MG63 (cell line): Measurements from ENCODE around the gene CHN2. TPM values are rescaled to one million over a fixed set of nuclear protein-coding genes. Genes with fewer than 3 reads are reported as not detected.

Experiments
- DNase-seq: peaks from one replicate; pipeline ENCODE4 v3.0.0-alpha.2; 2020
- H3K27me3 ChIP-seq: fragments of 250-450 bp; sonication (Bioruptor Pico); 2 replicates; pipeline ENCODE4 v1.5.1; 2020; ENCODE audit warnings: mild to moderate bottlenecking, moderate library complexity
- H3K36me3 ChIP-seq: fragments of 250-450 bp; sonication (Bioruptor Pico); 2 replicates; pipeline ENCODE4 v1.5.1; 2020; ENCODE audit warnings: mild to moderate bottlenecking, moderate library complexity
- H3K4me3 ChIP-seq: fragments of 250-450 bp; sonication (Bioruptor Pico); 2 replicates; pipeline ENCODE4 v1.5.1; 2020; ENCODE audit warnings: mild to moderate bottlenecking, moderate library complexity
- H3K9me3 ChIP-seq: fragments of 250-450 bp; sonication (Bioruptor Pico); 2 replicates; pipeline ENCODE4 v1.5.1; 2020; ENCODE audit warnings: mild to moderate bottlenecking, moderate library complexity
- total RNA-seq: library from RNA; depleted of rRNA; stranded (reverse); fragments of >200 nt; shearing (Covaris generic); gene quantifications from 2 replicates; pipeline ENCODE4 v1.2.3, GENCODE V29; 2014; ENCODE audit warnings: low replicate concordance

The CHN2 gene
- total RNA-seq, 1 experiment from 2014 or later = 3.7 TPM

DNA sequence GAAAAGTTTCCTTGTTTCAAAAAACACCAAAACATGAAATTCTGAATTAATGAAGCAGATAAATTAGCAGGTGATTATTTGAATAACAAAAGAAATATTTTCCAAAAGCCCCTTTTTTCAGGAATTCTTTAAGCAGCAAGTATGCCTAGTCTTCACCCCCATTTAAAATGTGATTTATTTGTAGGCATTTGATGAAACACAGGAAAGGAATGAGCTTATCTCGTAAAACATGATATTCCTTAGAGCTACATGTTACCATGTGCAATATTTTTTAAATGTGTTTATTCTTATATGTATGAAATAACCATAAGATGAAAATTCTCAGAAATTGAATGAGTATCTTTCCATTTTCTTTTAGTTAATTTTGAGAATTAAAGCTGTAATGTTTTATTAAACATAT, 106.1 kb downstream of the CHN2 start:
- no peak for DNase-seq
- Histone ChIP-seq H3K27me3 (no peaks in the 10 kb centered on the region), H3K36me3 (no peaks in the 10 kb centered on the region), H3K9me3 (no peaks in the 10 kb centered on the region; the same call in 1 of the 2 replicates), H3K4me3 (no peak overlapping the region)

DNA sequence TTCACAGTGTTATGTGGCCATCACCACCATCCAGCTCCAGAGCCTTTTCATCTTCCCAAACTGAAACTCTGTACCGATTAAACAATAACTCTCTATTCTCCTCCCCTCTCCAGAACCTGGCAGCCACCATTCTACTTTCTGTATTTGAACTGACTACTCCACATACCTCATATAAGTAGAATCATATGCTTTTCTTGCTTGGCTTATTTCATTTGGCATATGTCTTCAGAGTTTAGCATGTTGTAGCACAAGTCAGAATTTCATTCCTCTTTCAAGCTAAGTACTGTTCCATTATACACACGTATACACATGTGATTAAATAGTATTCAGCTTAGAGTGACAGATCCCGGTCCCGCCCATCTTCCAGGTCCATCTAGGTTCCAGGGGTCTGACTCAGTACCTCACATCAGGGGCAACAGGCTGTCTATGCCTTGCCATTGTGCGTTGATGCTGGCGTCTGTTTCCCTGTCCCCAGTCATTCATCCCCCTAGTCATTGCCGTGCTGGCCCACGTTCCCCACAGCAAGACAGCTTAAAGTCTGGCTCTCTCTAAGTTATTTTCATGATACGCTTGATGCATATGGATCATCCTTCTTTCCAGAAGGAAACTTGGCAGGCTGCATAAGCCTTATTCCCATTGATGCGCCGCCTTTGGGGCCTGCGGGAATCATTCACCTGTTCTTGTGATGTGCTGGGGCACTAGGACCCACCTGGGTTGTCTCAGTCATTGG, 108.3 kb downstream of the CHN2 start:
- no peaks in the 10 kb centered on the region; the same call in 1 of the 2 replicates for H3K9me3 ChIP-seq
- no peak overlapping the region for H3K4me3 ChIP-seq
- H3K36me3 ChIP-seq = no peaks in the 10 kb centered on the region
- H3K27me3 ChIP-seq = no peaks in the 10 kb centered on the region
- no peak for DNase-seq

DNA sequence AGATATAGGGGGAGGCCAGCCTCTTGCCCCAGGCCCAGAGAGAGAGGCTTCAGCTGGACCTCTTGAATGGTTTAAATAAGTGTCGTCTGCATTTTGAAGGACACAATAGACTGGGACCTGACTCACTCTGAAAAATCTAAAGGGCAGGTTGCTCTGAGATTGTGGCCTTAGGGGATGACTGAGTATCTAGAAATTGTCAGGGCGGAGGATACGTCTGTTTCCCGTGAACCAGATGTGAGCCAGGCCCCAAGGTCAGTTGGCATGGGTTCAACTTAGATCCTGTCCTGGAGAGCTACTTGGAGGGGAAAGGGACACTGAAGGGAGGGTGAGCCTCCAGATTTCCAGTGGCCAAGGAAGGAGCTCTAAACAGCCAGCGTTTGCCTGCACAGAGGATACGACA, 110.2 kb downstream of the CHN2 start:
- H3K27me3 ChIP-seq = no peaks in the 10 kb centered on the region
- H3K9me3 ChIP-seq = no peaks in the 10 kb centered on the region; the same call in 1 of the 2 replicates
- no peaks in the 10 kb centered on the region for H3K36me3 ChIP-seq
- no peak overlapping the region for H3K4me3 ChIP-seq
- no peak for DNase-seq

DNA sequence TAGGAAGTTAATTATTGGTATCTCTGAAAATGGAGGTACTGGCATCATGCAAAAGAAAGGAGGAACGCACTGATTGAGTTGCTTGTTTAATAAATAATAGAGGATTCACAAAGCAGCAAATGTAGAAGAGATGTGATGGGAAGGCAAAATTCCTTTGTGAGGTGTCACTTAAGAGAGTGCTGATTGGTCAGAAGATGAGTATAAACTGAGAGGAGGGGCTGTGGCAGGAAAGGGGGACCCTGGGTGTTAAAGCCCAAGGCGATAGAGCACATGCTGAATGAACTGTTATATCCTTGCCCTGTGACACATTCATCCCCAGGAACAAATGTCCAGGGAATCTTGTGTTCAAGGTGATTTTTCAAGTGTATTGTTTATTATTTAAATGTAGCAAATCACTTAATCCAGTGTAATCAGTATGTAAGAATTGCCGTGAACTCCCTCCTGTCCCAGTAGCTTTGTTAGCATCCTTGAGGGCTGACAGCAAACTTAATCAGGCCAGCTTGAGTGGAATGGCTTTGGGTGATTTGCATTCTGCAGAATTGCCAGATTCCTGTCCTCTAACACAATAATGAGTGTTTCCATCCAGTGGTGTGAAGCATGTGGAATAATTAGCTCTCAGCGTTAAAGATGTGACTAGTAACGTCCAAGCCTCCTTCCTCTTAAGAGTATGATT, 111.9 kb downstream of the CHN2 start:
- Histone ChIP-seq H3K36me3 (no peaks in the 10 kb centered on the region), H3K27me3 (0 out of 2 replicates have a peak, but pooled peaks cover 2% of the 10 kb centered on the region), H3K4me3 (no peak overlapping the region), H3K9me3 (no peaks in the 10 kb centered on the region; the same call in 1 of the 2 replicates)
- DNase-seq = no peak

DNA sequence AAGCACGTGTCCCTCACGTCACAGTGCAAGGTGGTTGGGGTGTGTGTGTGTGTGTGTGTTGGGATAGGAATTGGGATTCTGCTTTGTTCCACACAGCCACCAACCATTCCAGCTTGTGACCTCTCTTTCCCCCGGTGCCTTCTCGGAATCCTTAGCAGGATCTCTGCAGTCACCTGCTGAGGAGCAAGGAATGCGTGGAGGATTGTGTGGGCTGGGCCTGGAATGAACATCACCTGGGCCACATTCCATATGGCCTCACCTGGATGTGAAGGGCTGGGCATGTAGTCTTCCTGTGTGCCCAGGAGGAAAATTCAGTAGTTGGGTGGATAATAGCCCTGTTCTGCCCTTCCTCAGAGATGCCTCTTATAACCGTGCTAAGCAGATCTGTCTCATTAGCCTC, 113.8 kb downstream of the CHN2 start:
- 0 out of 2 replicates have a peak, but pooled peaks cover 2% of the 10 kb centered on the region for H3K27me3 ChIP-seq
- no peak overlapping the region for H3K4me3 ChIP-seq
- no peak for DNase-seq
- H3K9me3 ChIP-seq = no peaks in the 10 kb centered on the region; the same call in 1 of the 2 replicates
- H3K36me3 ChIP-seq = no peaks in the 10 kb centered on the region

DNA sequence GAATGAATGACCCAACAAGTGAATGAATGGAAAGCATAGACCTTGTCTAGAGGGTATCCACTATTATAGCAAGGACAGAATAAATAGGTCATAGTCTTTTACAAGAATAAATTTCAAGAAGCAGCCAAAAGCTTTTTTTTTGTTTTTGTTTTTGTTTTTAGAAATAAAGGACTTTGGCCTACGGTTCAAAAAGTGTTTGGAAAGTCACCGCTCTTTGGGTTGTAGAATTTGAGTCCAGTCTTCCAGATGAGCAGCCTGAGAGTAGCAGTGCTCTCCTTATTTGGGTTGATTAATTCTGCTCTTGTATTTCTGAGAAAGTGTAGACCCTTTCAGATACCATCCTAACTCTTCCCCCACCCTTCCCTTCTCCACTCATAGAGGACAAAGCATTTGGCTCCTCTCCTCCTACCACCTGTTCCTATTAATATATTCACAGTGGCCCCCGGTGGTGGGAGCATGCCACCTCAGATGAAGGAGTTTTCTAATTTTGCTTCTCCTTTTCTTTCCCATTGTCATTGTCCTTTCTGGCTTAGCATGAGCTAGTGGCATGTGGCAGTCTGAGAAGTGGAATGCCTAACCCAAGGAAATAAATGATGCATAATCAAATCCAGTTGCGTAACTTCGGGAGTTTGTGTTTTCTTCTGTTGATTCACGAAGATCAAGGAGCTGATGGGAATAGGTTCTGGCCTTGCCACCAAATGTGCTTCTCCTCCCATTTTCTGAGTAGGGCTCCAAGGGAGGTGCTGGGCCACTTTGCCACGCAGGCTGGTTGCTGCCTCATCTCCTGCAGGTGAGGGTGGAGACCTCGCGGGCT, 114.7 kb downstream of the CHN2 start:
- Histone ChIP-seq H3K4me3 (no peak overlapping the region), H3K27me3 (0 out of 2 replicates have a peak, but pooled peaks cover 2% of the 10 kb centered on the region), H3K9me3 (no peaks in the 10 kb centered on the region; the same call in 1 of the 2 replicates), H3K36me3 (no peaks in the 10 kb centered on the region)
- DNase-seq = no peak

DNA sequence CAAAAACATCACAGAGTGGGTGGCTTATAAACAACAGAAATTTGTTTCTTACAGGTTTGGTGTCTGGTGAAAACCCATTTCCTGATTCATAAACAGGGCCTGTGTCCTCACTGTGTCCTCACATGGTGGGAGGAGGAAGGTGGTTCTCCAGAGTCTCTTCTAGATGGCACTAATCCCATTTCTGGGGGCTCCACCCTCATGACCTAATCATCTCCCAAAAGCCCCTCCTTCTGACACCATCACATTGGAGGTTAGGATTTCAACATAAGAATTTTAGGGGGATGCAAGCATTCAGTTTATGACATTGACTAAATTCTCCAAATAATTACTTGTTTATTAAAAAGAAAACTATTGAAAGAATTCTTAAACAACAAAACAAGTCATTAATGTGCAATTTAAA, 116.0 kb downstream of the CHN2 start:
- DNase-seq = no peak
- no peak overlapping the region for H3K4me3 ChIP-seq
- 0 out of 2 replicates have a peak, but pooled peaks cover 2% of the 10 kb centered on the region for H3K27me3 ChIP-seq

DNA sequence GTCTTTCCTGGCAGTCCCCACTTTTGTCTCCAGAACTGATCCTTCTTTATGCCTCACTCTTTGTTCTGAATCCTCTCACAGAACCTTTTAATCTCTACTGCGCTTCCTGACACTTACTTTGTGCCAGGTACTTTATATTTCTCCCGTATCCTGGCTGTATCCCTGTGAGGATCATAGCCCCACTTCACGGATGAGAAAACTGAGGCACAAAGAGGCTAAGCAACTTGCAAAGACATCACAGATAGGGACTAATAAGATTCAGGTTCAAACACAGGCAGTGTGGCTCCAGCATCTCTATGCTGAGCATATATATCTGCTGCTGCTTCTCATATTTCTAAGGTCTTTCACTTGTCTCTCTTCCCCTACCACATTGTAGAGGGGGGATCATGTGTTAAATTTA, 116.7 kb downstream of the CHN2 start:
- Histone ChIP-seq H3K9me3 (no peaks in the 10 kb centered on the region), H3K27me3 (0 out of 2 replicates have a peak, but pooled peaks cover 2% of the 10 kb centered on the region), H3K36me3 (no peaks in the 10 kb centered on the region), H3K4me3 (no peak overlapping the region)
- DNase-seq = no peak

More for the DNA sequence above, 116.0 kb downstream of the CHN2 start:
- Histone ChIP-seq H3K9me3 (no peaks in the 10 kb centered on the region), H3K36me3 (no peaks in the 10 kb centered on the region)

DNA sequence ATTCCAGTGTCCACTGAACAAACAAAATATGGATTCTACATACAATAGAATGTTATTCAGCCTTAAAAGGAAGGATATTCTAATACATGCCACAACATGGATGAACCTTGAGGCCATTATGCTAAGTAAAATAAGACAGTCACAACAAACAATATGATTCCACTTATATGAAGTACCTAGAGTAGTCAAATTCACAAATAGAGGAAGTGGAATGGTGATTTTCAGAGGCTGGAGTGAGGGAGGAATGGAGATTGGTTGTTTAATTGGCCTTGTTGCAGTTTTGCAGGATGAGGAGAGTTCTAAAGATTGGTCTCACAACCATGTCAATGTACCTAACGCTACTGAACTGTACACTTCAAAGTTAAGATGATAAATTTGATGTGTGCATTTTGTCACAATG, 119.6 kb downstream of the CHN2 start:
- Histone ChIP-seq H3K27me3 (0 out of 2 replicates have a peak, but pooled peaks cover 2% of the 10 kb centered on the region), H3K4me3 (no peak overlapping the region), H3K36me3 (no peaks in the 10 kb centered on the region), H3K9me3 (no peaks in the 10 kb centered on the region)
- DNase-seq = no peak

DNA sequence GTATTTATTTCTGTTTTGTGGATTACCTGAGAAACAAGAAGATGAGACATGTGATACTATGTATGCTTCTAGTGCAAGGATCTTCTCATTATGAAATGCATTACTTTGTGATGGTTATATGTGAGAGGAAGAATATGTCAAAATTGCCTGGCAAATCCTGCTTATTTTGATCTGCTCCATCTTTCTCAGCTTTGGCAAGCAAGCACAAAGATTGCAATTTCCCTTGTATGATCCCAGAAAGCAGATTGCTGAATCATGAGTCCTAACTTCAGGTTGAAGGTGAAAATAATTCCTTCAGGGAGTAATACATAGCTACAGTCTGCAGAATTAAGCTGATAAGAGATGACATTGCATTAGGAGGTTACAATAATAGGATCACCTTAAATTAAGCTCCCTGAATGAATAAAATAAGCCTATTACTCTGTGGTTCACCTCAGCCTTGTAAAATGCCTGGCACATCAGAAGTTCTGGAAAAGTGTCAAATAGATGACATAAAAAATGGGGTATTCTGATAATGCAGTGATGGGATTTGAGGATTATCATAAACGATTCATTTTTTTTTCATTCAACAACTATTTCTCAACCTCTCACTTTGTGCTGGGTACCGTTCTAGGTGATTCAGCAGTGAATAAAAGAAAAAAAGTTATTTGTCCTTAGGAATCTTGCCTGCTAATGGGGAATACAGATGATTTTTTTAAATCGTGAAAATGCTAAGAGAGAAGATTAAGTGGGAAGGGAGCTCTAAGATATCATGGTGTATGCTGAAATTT, 120.7 kb downstream of the CHN2 start:
- Histone ChIP-seq H3K36me3 (no peaks in the 10 kb centered on the region), H3K4me3 (no peak overlapping the region), H3K27me3 (0 out of 2 replicates have a peak, but pooled peaks cover 2% of the 10 kb centered on the region), H3K9me3 (no peaks in the 10 kb centered on the region)
- DNase-seq = no peak

DNA sequence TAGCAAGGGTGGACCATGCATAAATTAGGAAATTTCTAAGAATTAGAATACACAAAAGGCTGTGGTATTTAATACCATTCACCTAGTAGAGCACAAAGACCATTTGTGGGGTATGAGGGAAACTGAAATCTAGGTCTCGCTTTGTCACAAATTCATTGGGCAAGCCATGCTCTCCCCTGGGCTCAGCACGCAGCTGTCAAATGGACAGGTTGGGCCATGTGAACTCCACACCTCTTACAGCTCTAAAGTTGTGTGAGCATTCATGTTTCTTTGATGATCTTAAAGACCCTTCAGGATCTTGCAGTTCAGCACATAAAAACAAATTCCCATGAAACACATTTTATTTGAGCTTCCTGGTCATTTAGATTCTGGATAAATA, 121.3 kb downstream of the CHN2 start:
- Histone ChIP-seq H3K4me3 (no peak overlapping the region), H3K36me3 (no peaks in the 10 kb centered on the region), H3K9me3 (no peaks in the 10 kb centered on the region), H3K27me3 (0 out of 2 replicates have a peak, but pooled peaks cover 2% of the 10 kb centered on the region)
- DNase-seq = no peak

DNA sequence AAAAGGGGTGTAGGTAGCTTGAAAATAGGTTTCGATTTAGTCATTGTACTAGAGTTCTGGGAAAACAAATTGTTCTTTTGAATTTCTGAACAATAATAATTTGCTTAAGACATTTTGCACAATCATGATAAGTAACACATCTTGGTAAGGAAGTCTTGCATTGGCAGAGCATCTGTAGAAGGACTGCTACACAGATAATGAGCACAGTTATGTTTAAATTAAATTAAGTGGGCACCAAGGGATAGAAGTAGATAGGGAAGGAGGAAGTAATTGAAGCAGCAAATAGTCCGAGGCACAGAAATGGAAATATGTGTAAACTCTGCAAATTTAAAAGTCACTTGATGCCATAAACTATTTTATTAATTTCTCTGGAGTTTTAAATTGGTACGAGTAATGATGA, 122.4 kb downstream of the CHN2 start:
- no peak for DNase-seq
- H3K9me3 ChIP-seq = no peaks in the 10 kb centered on the region
- no peak overlapping the region for H3K4me3 ChIP-seq
- H3K36me3 ChIP-seq = no peaks in the 10 kb centered on the region
- H3K27me3 ChIP-seq = no peaks in the 10 kb centered on the region

DNA sequence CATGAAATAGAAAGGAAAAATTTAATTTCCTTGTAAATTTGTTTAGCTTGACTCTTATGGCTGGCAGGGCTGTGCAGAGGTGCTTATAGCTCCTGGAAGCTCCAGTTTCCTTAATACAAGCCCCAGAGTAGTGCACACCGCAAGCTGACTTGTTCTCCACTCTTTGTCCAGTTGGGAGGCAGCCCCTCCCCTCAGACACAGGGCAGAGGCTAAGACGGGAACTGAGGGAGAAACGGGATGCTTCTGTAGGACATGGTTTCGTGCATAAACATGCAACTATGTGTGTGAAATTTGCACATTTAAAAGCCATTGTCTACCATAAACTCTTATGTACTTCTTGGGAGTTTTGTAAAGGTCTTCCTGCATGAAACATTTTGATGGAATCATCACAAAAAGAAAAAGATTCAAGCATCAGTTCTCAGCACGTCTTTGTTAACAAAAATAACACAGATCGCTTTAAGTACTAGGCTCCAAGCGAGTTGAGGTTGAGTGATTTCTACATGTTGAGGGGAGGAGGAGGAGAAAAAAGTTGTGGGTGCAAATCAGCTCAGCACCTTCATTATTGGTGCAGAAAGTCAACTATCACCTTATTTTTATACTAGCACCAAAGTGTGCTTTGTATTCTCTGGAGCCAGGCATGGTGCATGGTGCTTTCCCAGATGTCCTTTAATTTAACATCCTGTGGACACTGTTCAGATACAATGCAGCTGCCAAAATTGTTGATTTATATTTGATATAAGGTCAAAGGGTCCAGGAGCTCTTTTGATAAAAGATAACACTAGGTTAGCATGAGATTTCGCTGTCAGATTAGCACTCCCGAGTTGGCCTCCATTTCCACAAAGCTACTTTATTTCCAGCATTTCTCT, 124.5 kb downstream of the CHN2 start:
- H3K4me3 ChIP-seq = no peak overlapping the region
- no peaks in the 10 kb centered on the region for H3K27me3 ChIP-seq
- H3K36me3 ChIP-seq = no peaks in the 10 kb centered on the region
- no peaks in the 10 kb centered on the region for H3K9me3 ChIP-seq
- no peak for DNase-seq

DNA sequence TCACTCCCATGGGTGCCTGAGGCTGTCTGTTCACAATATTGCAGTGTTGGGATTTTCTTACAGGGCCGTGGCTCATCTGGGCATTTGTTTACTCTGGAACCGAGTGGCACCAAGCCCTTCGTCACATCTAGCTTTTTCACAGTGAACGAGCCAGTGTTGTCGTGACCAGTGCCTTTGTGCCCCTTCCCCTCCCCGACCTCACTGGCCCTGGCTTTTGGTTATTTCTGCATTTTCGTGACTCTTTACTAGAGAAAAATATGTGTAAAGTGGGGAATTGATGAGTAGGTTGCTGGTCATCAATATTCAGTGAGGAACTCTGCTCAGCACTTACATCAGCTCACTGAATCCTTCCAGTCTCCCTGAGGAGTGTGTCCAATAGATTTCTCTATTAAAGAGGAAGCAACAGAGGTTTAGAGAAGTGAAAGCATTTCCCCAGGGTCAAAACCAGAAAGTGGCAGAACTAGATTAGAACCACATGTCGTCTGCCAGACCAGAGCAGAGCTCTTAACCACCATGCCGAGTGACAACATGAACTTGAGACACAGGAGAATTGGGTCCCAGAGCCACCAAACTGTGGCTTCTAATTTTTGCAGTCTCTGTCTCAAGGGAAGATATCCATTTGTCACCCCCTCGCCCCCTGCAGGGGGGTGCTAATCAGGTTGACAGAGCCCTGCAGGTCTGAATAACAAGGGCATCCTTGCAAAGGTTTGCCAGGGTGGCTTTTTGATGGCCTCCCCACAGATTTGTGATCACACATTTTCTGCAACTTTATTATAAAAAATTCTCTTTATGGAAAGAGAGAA, 125.3 kb downstream of the CHN2 start:
- H3K9me3 ChIP-seq = no peaks in the 10 kb centered on the region
- no peak for DNase-seq
- no peaks in the 10 kb centered on the region for H3K27me3 ChIP-seq
- no peaks in the 10 kb centered on the region for H3K36me3 ChIP-seq
- no peak overlapping the region for H3K4me3 ChIP-seq

DNA sequence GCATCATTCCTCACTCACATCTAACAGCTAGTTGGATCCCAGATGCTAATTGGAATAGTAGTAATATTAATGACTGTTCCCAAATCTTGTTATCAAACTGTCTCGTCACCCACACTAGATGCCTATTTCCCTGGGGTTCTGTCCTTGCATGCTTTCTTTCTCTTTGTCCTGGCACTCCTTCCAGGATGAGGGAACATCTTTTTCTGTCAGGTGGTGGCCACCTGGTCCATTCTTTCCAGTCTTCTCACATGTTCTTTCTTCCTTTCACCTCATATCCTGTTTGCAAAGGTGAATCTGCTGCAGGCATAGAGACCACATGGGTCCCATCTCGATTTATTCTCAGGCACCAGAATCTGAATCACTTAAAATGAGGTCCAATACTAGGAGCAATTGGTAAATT, 126.0 kb downstream of the CHN2 start:
- Histone ChIP-seq H3K4me3 (no peak overlapping the region), H3K27me3 (no peaks in the 10 kb centered on the region), H3K9me3 (no peaks in the 10 kb centered on the region), H3K36me3 (no peaks in the 10 kb centered on the region)
- no peak for DNase-seq
